GM12865 (cell line): Measurements from ENCODE around the gene MATK.

Source experiments
- DNase-seq: peaks from one replicate; pipeline ENCODE4 v3.0.0; 2010; ENCODE audit warnings: low read depth
- H3K4me3 ChIP-seq: 2 replicates; pipeline ENCODE4 v1.5.1; 2011; ENCODE audit warnings: mild to moderate bottlenecking, low read depth, low read length, control low read depth
- TF ChIP-seq, protein P1 (sequence below): IDR thresholded peaks from 2 replicates; pipeline ENCODE4 v1.5.1; 2011; ENCODE audit warnings: low read length, control low read depth, low read depth, inconsistent platforms; ENCODE audit not compliant: insufficient read depth; ENCODE audit errors: missing control alignments

The MATK gene

DNA sequence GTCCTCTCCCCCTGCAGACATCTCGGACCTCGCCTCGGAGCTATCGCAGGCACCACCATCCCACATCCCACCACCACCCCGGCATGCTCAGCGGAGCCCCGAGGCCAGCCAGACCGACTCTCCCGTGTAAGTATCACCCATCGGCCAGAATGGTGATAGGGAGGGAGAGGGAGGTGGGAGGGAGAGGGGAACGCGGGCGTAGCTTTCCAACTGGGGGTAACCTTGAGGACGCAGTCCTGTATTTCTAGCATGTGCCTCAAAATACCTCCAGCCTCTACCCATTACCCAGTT lies 51.9 kb downstream of the MATK start:
- TF ChIP-seq, protein P1, sequence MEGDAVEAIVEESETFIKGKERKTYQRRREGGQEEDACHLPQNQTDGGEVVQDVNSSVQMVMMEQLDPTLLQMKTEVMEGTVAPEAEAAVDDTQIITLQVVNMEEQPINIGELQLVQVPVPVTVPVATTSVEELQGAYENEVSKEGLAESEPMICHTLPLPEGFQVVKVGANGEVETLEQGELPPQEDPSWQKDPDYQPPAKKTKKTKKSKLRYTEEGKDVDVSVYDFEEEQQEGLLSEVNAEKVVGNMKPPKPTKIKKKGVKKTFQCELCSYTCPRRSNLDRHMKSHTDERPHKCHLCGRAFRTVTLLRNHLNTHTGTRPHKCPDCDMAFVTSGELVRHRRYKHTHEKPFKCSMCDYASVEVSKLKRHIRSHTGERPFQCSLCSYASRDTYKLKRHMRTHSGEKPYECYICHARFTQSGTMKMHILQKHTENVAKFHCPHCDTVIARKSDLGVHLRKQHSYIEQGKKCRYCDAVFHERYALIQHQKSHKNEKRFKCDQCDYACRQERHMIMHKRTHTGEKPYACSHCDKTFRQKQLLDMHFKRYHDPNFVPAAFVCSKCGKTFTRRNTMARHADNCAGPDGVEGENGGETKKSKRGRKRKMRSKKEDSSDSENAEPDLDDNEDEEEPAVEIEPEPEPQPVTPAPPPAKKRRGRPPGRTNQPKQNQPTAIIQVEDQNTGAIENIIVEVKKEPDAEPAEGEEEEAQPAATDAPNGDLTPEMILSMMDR: no peak
- H3K4me3 ChIP-seq: no peak overlapping the region
- DNase-seq: no peak

DNA sequence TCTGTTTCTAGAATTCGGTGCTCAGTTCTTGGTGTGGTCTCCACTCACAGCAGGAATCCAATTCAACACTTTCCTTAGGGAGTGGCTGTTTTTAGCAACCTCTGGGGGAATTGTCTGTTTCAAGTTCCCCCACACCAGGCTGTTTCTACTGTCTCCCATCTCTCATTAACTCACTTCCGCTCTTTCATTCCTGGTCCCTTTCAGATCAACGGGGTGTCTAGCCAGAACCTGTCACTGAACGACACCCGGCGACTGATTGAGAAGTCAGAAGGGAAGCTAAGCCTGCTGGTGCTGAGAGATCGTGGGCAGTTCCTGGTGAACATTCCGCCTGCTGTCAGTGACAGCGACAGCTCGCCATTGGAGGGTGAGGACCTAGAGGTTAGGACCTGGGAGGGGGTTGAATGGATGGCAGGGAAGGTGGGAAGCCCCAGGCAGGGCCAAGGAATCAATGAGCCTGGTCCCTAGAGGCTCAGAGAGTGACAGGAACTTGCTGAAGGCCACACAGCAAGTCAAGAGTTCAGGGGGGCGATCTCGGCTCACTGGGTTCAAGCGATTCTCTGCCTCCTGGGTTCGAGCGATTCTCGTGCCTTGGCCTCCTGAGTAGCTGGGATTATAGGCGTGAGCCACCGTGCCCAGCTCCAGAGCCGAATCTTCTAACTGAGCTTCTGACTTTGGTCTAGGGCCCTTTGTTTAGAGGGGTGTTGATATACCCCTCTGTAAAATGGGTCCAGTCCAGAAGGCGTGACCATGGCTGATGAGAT lies 52.5 kb downstream of the MATK start:
- no peak overlapping the region for H3K4me3 ChIP-seq
- no peak for DNase-seq
- TF ChIP-seq, protein P1: no peak

DNA sequence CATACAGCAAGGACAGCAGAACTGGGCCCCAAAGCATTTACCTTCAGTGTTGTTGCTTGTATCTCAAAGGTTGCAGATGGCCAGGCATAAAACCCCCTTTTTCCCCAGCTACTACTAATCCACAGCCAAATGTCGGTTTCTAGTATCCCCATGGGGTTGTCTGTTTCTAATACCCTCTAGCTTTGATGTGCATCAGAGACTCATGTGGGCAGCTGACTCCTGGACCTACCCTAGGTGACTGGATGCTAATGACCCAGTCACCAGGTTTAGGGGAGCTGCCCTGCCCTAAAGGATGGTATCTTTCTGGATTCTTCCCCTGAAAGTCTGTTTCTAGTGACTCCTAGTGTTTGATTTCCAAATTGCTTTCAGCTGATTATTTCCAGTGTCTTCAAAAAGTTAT lies 54.1 kb downstream of the MATK start:
- TF ChIP-seq, protein P1: no peak
- H3K4me3 ChIP-seq: no peak overlapping the region
- DNase-seq: no peak

DNA sequence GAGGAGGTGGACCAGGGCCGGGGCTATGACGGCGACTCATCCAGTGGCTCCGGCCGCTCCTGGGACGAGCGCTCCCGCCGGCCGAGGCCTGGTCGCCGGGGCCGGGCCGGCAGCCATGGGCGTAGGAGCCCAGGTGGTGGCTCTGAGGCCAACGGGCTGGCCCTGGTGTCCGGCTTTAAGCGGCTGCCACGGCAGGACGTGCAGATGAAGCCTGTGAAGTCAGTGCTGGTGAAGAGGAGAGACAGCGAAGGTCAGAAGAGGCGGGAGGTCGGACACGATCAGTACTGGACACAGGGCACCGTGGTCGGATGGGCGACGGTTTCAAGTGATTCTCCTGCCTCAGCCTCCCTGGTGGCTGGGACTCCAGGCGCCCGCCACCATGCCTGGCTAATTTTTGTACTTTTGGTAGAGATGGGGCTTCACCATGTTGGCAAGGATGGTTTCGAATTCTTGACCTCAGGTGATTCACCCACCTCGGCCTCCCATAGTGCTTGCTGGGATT lies 55.7 kb downstream of the MATK start:
- DNase-seq: no peak
- no peak overlapping the region for H3K4me3 ChIP-seq
- TF ChIP-seq, protein P1: no peak
